ENCODE measurements around the gene TES.

Gene TES

DNA sequence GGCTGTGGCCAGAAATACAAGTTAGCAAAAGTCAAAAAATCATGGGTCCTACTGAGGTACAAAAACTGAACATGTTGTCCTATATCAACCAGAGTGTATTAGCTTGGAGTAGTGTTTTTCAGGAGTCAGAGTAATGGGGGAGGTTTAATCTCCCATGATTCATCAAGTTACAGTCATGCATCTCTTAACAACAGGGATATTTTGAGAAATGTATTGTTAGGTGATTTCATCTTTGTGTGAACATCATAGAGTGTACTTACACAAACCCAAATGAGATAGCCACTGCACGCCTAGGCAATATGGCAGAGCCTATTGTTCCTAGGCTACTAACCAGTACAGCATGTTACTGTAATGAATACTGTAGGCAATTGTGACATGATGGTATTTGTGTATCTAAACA is 14.9 kb upstream of the TES start:
- DNase-seq = no peak

DNA sequence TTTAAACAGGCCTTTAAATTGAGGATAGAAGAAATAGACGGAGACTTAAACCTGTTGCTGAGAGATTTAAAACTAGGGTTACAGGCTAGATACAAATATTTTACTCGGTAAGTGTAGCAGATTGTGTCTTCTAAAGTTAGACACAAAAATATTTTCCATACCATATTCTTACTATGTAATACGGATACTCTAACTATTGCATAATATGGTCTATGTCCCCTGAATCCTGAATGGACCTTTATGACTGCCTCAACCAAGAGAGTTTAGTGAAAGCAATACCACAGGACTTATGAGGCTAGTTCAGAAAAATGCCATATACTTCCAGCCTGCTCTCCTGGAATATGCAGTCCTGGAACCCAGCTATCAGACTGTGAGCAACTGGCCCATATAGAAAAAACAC is 13.4 kb upstream of the TES start:
- DNase-seq = no peak

DNA sequence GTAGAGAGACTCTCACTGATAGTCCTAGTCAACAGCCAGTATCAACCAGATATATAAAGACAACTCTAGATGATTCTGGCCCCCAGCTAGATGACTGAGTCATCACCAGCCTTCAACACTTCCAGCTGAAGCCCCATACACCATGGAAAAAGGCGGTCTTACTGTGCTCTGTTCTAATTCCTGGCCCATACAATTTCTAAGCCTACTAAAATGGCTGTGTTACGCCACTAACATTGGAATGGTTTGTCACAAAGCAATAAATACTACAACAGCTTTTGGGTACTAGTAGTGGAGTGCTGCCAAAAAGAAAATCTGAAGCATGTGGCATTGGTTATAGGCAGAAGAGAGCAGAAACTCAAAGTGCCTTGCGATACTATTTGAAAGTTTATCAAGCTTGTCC is 13.0 kb upstream of the TES start:
- no peak for DNase-seq

DNA sequence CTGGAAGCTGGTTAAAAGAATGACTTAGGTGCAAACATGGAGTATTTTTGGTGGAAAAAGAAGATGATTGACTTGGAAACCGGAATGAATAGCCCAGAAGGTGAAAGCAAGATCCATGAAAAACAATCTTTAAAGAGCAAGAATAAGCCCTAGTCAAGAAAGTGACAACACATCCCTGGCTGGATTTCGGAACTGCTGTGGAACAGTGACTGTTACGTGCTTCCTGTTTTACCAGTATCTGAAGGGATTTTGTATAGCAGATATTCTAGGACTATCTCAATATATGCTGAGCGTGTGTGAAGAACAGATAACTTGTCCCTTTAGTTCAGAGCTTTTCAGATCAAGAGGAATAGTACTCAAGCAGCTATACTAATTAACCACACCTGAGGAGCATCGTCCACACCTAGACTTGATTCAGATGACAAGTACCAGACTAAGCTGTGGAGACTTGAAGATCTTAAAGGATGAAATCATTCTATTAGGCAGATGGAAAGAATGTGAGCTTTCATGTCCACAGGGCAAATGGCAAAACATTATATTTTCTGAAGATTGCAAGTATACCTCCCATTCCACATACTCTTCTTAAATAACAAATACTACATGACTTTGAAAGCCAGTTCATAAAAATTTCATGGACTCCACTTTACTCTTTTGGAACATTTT is 11.5 kb upstream of the TES start:
- no peak for DNase-seq

DNA sequence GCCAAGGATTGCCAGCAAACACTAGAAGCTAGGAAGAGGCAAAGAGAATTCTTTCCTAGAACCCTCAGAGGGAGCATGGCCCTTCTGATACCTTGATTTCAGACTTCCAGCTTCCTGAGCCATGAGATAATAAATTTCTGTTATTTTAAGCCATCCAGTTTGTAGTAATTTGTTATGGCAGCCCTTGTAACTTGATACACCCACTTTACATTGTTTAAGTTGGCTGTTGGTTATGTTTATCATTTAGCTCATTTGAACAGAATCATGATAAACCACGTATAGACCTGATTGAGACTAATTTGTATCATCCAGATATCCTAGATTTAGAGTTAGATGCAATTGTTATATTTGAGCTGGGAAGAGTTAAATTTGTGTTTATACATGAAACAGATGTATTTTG is 9.4 kb upstream of the TES start:
- DNase-seq = no peak

DNA sequence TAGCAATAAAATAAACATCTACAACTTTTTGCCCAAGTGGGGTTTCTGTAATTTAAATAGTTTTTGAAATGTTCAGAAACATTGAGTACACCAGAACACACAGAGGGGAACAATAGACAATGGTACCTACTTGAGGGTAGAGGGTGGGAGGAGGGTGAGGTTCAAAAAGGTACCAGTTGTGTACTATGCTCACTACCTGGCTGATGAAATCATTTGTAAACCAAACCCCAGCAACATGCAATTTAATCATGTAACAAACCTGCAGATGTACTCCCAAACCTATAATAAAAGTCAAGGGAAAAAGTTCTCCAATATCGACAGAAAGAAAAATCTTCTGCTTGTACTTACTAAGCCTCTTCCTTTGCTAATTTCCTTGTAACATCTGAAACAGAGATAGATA is 4.2 kb upstream of the TES start:
- no peak for DNase-seq

DNA sequence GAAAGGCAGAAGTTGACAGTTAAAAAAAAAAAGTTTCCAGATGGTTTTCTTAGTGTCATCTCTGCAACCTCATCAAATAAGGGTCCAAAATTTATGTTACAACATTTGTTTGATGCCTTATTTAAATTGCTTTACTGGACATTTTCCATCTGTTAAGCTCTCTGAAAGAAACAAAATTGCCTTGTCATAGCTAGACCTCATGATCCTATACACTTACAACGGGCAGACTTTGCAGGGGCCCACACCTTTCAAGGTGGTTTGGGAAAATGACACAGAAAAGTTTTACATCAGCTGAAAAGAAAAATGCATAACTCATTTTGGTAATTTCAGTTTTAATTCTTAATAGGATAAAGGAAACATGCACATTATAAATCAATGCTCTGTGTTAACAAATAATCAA is 1.4 kb upstream of the TES start:
- no peak for DNase-seq

DNA sequence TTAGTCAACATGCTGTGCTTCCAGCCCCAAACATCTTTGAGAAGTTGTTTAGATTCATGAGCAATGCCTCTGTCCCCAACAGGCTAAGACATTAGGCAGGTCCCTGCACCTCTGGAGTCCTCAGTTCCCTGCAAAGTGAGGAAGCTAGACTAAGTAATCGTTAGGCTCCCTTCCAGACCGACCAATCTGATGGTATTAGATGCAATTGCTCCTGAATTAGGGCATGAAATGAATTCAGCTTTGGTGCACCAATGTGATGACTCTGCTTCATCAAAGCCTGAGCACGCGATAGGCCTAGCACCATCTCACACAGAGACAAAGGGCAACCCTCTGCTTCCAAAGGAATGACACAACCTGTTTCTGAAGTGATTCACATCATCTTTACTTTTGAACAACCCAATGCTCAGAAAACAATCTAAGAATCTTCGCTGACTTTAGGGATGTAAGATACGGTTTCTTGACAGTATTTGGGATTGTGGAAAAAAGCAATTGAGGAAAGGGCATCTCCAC is 723 bp upstream of the TES start:
- no peak for DNase-seq

DNA sequence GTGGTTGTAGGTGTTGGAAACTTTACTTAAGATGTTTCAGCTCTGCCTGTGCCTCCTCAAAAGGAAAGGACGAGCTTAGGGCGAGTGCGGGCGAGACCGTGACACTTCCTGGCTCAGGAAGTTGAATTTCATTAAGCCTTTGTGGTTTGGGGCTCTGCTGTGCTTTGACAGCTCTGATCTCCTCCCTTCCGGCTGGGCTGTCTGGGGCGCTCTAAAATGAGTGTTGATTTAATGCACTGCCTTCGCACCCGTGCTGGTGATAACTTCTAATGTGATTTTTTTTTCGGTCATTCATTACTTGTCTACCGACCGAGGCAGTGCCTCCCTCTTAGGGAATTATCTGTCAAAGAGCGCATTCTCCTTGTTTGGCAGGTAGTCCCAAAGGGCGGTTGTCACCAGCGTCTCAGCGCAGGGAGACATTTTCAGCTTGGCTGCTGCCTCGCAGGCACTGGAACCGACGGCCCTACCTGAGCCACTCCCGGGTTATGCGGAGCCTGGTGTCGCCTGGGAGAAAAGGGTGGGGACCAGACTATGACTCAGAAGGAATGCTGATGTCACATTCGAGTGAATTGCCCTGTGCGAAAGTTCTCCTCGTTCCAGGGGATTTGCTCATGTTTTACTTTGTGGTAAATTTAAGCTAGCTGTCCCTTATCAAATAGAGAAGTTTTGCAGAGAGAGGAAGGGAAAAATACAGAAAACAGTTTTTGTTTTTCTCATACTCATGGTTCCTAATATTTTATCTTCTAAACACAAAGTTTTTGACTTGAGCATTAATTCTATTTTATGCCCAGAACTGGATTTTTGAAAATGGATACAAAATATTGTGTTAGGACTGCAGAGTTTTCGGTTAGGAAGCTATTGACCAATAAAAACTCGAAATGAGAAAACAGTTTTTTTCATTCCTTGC is 920 bp downstream of the TES start:
- DNase-seq = peak; percentile 59

DNA sequence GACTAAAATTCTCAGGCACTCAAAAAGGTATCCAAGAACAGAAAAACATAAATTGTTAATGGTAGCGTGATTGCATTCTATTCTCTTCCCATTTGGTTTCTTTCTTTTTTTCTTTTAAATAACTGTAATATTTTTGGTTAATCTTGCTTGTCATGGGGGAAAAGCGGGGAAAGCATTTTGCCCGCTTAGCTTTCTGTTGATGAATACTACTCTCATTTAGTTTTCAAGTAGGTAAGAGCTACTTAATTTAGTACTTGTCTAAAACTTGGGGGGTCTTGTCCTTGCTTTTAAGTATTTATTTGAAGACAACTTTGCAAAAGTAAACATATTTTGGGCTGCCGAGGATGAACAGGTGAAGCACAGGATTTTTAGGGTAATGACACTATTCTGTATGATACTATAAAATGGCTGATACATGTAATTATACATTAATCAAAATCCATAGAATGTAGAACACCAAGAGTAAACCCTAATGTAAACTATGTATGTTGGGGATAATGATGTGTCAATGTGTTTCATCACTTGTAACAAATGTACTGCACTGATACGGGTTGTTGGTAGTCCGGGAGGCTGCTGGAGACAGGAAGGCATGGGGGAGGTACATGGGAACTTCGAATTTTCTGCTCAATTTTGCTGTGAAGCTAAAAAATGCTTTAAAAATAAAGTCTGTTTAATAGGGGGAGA is 1.7 kb downstream of the TES start:
- DNase-seq = no peak

DNA sequence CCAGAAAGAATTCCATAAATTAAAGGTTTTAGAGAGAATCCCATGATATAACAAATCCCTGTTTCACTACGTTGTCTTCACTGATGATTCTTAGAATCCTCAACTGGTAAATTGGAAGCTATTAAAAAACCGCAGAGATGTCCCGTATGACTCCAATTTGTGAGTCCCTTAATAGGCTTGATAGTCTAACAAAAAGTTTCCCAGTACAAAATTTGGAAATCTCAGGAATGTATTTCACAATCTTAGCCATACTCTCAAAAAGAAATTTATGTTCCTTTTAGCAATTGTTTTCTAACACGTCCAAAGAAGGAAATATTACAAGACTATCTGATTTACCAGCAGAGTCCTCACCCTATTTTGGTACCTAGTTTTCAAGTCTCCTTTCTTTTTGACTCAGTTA is 2.5 kb downstream of the TES start:
- DNase-seq = no peak

DNA sequence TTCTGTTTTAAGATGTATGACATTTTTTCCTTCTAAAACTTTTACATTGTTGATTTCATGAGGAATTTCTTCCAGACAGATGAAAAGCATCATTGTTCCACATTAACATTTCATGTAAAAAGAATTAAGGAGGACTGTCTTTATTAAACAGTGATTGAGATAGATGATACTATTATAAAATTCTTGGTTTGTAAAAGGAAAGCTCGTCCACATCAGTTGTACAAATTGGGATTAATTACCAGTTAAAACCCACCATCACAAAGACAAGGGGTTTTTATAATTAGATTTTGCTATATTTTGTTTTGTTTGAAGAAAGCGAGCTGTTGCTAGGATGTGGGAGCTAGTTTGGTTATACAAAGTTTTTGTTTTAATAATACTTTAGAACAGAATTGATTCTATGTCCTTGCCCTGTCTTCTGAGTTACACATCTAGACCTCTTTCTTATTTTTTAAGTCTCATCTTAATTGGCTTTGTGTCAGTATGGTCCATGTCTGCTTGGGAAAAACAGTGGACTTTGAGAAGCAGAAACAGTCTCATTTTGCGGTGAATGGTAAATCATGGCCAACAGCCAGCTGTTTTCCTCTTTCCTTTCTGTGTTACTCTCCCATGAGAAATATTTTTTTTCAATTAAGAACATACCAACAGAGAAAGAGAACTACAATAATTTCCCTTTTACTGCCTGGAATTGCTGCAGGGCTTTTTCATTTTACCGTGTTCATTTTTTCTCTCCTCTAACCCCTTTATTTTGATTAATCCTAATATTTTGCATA is 3.2 kb downstream of the TES start:
- DNase-seq = no peak

DNA sequence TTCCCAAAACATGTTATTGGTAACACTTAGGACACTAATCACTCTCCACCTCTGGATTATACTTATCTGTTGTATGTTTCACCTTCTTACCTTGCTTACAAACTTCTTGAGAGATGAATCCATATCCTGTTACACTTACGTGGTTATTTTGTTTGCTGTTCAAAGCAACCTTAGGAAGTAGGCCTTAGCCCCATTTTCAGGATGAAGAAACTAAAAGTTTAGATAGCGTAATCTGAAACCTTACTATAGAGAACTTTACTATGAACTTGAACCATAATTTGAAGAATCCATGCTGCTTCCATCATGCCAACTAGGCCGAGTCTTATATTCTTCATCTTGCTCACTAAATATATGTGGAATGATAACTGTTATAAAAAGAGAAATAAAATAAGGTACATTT is 4.6 kb downstream of the TES start:
- DNase-seq = no peak

DNA sequence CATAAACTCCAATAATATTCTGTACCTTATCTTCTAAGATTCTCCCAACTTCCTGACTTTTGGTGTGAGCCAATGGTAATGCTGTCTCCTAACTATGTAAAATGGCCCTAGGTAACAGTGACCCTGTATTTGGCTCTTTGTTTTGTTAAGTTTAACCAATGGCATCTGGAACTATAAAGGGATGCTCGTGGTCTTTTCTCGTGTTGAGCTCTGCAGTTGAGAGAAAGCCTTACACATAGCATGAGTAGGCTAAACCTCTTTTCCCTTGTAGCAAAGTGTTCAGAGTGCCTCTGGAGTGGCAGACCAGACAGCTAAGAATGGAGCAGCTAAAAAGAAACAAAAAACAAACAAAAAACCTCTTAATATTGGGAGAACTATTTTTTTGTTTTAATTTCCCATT is 5.2 kb downstream of the TES start:
- DNase-seq = no peak

DNA sequence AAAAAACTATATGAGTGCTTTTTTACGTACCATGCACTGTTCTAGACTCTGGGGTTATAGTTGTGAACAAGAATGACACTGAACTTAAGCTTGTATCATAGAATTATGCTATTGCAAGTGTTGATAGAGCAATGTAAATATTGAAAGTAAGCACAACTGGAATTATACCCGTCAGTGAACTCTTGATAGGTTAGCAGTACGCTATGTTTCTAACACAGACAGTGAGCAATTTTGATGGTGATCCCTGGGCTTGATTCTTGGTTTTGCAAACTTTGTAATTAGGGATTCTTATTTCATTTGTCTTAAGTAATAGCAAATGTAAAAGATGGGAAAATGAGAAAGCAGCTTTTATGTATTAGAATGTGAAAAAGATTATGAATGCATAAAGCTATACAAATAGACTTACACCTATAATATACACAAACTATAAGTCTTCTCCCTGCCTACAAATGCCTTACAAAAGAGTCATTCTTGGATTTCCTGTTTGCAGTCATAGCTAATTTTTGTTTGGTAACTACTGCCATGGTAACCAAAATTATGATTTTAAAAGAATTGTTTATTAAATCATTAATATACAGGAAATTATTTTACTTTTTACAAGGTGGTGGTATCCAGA is 6.7 kb downstream of the TES start:
- no peak for DNase-seq

DNA sequence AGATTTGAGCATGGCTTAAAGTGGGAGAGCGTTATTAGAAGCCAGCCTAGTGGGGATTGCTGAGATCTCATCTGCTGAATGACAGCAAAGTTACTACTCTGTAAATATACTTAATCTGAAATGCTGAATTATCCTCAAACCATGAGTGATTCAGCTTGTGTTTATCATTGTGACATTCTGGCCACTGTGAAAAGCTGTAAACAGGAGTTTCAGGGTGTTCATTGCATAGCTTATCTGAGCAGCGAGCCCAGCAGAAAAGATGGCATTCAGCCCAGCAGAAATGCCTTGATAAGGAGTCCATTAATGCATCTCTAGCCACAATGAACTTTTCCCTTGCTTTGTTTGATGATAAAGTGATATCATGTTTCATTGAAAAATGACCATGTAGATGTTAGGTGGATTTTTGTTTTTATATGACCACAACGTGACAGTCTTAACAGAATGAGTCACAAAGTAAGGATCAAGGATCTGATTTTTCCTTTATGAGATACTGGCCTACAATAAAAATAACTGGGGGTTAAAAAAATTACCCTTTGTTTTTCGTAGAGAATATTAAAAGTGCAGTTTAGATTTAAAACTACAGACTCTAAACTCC is 7.8 kb downstream of the TES start:
- DNase-seq = no peak

DNA sequence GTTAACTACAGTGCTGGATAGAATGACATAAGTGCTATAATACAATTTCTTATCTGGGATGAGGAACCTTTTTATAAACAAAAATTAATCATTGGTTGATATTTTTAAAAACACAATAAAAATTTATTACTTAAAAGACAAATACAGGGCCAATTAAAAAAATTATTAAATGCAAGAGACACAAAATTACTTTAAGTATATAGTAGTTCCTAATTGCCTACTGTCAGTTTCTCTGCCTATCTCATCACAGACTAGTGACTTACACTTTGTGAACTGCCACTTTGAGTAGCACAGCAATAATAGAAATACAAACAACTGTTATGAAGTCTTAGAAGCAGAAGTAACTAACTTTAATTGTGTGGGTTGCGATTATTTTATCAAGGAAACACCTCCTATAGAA is 8.4 kb downstream of the TES start:
- DNase-seq = no peak

DNA sequence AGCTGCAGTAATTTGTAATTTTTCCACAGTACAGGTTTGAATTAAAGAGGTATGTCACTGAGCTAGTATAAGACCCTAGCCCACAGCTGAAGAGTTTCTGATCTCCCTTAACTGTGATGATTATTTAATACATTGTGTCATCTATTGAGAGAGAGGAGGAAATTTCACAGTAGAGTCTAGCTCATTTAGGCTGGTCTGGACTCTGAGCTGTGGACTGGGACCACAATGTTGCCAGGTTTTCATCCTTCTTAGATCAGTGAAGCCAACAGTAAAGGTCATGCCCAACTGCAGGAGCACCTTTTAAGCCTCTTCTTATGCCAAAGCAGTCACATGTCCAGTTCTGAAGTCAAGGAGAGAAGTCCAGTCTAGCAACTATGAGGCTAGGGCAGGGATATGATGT is 8.9 kb downstream of the TES start:
- no peak for DNase-seq

DNA sequence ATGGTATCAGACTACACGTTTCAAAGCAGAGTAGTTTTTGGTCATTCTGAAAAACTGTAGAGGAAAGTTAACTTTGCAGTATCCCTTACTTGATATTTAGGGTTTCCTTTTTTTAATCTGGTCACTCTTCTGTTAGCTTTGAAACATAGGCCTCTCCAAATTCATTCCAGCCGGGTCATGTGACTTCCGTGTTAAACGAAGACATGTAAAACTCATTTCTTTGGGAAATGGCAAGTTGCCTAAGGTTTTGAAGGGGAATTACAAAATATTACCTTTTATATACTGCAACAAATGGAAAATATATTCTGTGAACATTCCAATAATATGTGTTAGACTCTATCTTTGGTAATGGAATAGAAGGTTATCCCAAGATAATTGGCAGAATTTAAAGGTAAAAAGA is 9.5 kb downstream of the TES start:
- DNase-seq = no peak

DNA sequence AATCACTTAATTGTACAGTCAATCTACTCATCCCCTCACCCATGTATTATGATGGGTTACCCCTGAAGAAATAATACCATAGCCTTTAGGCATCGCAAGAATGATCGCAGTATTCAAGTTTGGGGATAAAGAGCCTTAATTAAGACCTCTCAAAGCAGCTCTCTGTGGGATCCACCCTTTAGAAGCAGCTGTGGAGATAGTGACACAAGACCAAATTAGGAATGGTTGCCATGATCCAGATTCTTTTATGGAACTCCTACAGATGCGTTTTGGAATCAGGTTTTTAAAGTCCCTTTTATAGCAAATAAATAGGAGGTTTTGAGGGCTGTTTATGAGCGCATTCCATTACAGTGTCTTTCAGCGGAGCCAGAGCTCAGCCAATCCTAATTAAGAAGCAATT is 12.2 kb downstream of the TES start:
- DNase-seq = no peak

DNA sequence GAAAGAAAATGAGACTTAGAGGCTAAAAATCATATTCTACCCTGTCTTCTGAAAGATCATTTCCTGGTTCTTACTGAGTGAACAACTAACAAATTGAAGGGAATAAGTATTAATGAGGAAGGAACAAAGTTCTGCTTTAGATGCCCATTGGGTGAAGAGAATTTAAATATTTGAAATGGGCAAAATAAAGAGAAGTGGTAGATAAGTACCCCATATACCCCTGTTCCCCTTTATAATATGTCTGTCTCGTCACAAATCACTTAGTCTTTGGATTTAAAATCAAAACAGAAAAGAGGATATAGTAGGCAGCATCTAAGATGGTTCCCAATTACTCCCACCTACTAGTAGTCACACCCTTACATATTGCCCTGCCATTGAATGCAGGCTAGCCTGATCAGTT is 13.2 kb downstream of the TES start:
- DNase-seq = no peak

DNA sequence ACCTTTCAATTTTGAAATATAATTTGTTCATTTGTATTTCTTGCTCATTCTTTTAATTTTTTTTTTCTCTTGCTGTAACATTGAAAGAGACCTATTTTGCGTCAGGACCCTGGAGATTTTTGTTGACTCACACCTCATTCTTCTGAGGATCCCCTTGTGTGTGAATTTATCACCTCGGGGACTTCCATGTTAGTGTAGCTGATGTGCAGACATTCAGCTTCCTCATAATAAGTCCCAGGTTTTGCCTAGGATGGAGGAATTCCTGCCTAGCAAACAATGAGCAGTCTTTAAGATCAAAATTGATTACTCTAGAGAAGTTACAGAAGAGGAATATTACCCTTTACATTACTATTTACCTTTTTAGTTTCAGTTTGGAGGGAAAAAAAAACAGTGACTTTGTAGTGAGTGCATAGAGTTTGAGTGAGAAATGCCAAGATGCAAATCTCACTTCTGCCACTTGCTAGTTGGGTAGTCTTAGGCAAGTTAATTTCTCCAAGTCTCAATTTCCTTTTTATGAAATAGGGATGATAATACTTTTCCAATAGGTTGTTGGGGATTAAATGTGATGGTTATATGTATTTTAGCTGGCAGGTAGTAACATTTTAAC is 14.3 kb downstream of the TES start:
- DNase-seq = no peak
